ENCODE data around the gene CFAP74.

CFAP74 gene

GRCh38 chr1:1879942-1880341 lies 123.6 kb downstream of the CFAP74 start:
- DNase-seq: no peak
- no peak overlapping the region for H3K27ac Mint-ChIP-seq
- ATAC-seq (replicated peaks): no peak
- peaks cover 32 to 55% of the 10 kb centered on the region in 2 donors for H3K36me3 Mint-ChIP-seq
- H3K27me3 Mint-ChIP-seq: no peaks in the 10 kb centered on the region
- no peaks in the 10 kb centered on the region for H3K9me3 Mint-ChIP-seq
- peaks cover 44 to 89% of the 10 kb centered on the region in 2 donors for H3K4me1 Mint-ChIP-seq
- H3K4me3 Mint-ChIP-seq: no peak overlapping the region

DNA sequence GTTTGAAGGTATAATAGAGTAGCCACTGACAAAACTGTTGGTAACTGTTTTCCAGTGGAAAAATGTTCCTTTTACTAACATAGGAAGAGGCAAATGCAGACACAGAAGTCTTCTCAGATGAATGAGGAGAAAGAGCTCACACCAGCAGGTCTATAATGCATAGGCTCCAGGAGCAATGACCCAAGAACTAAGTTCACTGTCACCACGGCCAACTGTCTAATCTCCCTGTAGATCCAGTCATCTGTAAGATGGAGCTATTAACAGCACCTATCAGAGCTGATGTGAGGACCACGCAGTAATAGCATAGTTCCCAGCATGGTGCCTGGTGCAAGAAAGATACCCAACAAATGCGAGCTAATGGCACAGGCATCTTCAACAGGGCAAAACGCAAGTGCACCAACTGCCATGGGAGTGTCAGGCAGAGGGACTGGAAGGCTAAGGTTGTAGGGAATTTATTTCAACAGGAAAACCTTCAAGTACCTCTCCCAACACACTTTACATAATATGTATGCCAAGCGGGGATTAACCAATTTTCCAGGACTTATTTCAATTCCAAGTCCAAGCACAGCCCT lies 125.6 kb downstream of the CFAP74 start:
- H3K27ac Mint-ChIP-seq: no peak overlapping the region
- H3K27me3 Mint-ChIP-seq: no peaks in the 10 kb centered on the region
- no peaks in the 10 kb centered on the region for H3K9me3 Mint-ChIP-seq
- H3K4me3 Mint-ChIP-seq: no peak overlapping the region
- DNase-seq (no peak), ATAC-seq (replicated peaks) (no peak)
- peaks cover 40 to 58% of the 10 kb centered on the region in 2 donors for H3K36me3 Mint-ChIP-seq
- peaks cover 51 to 86% of the 10 kb centered on the region in 2 donors for H3K4me1 Mint-ChIP-seq

GRCh38 chr1:1876335-1876930 lies 127.2 kb downstream of the CFAP74 start:
- Mint-ChIP-seq H3K4me3 (peak overlapping the region in 1 of 2 donors; percentile 12), H3K36me3 (peaks cover 52 to 60% of the 10 kb centered on the region in 2 donors), H3K27me3 (no peaks in the 10 kb centered on the region), H3K9me3 (no peaks in the 10 kb centered on the region), H3K27ac (peak overlapping the region; percentile 83), H3K4me1 (peaks cover 58 to 86% of the 10 kb centered on the region in 2 donors)
- DNase-seq: no peak
- ATAC-seq (replicated peaks): no peak

- Mint-ChIP-seq H3K4me3 (peak overlapping the region in 1 of 2 donors; percentile 12), H3K36me3 (peaks cover 55 to 61% of the 10 kb centered on the region in 2 donors), H3K27ac (peak overlapping the region; percentile 83), H3K9me3 (no peaks in the 10 kb centered on the region), H3K27me3 (no peaks in the 10 kb centered on the region), H3K4me1 (peaks cover 58 to 86% of the 10 kb centered on the region in 2 donors)
- ATAC-seq (replicated peaks): peak in 1 of 2 donors; percentile 16
- DNase-seq: no peak
These were observed 127.7 kb downstream of the CFAP74 start for GRCh38 chr1:1875932-1876331.

GRCh38 chr1:1874901-1875300 lies 128.7 kb downstream of the CFAP74 start:
- Mint-ChIP-seq H3K4me3 (no peak overlapping the region), H3K4me1 (peaks cover 61 to 87% of the 10 kb centered on the region in 2 donors), H3K27me3 (no peaks in the 10 kb centered on the region), H3K36me3 (peaks cover 55 to 60% of the 10 kb centered on the region in 2 donors), H3K27ac (no peak overlapping the region), H3K9me3 (no peaks in the 10 kb centered on the region)
- no peak for ATAC-seq (replicated peaks)
- no peak for DNase-seq

GRCh38 chr1:1873186-1873585 lies 130.4 kb downstream of the CFAP74 start:
- ATAC-seq (replicated peaks) (no peak), DNase-seq (no peak)
- peaks cover 61 to 87% of the 10 kb centered on the region in 2 donors for H3K4me1 Mint-ChIP-seq
- H3K4me3 Mint-ChIP-seq: no peak overlapping the region
- no peaks in the 10 kb centered on the region for H3K9me3 Mint-ChIP-seq
- peak overlapping the region; percentile 11 for H3K27ac Mint-ChIP-seq
- H3K27me3 Mint-ChIP-seq: no peaks in the 10 kb centered on the region
- peaks cover 45 to 55% of the 10 kb centered on the region in 2 donors for H3K36me3 Mint-ChIP-seq

GRCh38 chr1:1872329-1872994 lies 131.1 kb downstream of the CFAP74 start:
- Mint-ChIP-seq H3K27me3 (no peaks in the 10 kb centered on the region), H3K4me1 (peaks cover 58 to 86% of the 10 kb centered on the region in 2 donors), H3K36me3 (peaks cover 43 to 55% of the 10 kb centered on the region in 2 donors), H3K9me3 (no peaks in the 10 kb centered on the region), H3K4me3 (no peak overlapping the region), H3K27ac (peak overlapping the region; percentile 11)
- DNase-seq (no peak), ATAC-seq (replicated peaks) (no peak)
